ENCODE measurements around the gene MTURN.

DNA sequence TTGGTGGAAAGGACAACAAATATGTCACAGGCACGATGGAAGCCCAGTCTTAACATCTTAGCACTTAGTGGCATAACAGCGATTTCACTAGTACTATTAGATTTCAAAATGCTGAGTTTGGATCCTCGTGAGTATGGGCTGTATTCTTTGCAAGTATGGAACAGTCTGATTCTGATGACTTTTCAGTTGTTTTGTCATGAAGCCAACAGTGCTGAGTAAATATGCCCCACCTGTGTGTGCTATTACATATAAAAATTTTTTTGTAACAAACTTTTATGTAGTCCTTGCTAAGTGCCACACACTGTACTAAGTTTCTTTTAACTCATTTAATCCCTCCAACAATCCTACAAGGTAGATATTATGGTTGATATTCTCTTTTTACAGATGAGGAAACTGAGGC is 30.8 kb downstream of the MTURN start:
- TF ChIP-seq EZH2phosphoT487 (IDR thresholded peaks at IDR 0.05; ENCODE audit: borderline replicate concordance, low read length) (no peak), CTCF (conservative IDR thresholded peaks at IDR 0.05; ENCODE audit: low read depth, low read length) (no peak), EZH2 (IDR thresholded peaks at IDR 0.05; ENCODE audit: low read length, unreplicated experiment) (no peak)

Data from PC-3 (cell line).